ENCODE data around the gene SYNM.

Gene SYNM

GRCh38 chr15:99140590-99140989 is 35.7 kb downstream of the SYNM start:
- DNase-seq (ENCODE audit: low read depth in 3 of 3) = no peak

GRCh38 chr15:99141943-99142342 is 37.1 kb downstream of the SYNM start:
- no peak for DNase-seq (ENCODE audit: low read depth in 3 of 3)

GRCh38 chr15:99142562-99142961 is 37.7 kb downstream of the SYNM start:
- no peak for DNase-seq (ENCODE audit: low read depth in 3 of 3)

DNA sequence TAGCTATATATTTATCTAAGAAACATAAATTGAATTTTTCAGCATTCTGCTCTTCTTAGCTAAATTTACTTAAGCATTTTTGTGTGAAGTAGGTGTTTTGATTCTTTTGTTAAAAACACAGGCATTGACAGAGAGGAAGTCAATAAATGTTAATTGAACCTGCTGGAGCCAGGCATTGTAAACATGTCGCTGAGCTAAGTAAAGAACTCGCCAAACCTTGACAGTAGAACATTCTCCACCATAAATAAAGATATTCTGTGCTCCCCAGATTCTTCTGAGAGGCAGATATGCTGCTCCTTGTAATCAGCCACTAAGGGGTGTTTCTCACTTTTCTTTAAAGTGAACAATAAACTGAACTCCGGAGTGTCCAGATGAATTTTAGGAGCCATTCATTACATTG is 38.4 kb downstream of the SYNM start:
- no peak for DNase-seq (ENCODE audit: low read depth in 3 of 3)

DNA sequence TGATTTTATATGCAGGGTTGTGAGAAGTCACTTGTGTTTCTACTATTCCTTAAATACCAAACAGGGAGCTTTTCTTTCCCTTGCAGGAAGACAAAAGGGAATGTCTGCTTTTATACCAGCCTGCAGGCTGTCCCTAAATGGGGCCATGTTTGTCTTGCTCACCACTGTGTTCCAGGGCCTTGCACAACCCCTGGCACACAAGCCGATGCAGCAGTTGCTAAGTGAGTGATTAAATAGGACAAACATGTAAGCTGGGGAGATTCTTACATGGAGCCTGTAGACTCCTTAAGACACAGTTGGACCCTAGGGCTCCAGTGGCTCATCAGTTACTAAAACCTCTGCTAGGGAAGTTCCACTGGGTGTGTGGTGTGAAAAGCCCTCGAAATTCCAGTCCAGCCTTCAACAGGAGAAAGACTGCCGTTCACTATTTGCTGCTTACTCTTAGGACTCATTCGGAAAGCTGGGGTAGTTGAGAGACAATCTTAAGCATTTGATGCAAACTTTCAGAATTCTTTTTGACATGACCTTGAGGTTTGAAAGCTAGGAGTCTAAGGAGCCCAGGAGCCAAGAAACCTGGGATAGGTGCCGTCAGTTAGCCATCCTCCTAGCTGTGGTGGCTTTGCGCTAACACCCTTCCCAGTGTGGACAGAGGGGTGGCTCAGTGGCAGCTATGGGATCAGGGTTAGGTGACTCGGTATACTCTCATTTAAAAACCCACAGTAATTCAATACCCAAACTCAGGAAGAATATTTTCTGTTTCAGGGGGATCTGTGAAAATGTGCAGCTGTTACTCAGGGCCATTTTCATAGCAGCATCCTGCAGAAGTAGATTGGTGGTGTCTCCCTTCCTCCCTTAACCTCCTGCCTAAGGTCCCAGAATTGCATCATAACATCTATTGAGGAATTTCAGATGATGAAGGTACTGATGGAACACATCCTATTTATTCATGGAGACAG is 39.1 kb downstream of the SYNM start:
- no peak for DNase-seq (ENCODE audit: low read depth in 3 of 3)

DNA sequence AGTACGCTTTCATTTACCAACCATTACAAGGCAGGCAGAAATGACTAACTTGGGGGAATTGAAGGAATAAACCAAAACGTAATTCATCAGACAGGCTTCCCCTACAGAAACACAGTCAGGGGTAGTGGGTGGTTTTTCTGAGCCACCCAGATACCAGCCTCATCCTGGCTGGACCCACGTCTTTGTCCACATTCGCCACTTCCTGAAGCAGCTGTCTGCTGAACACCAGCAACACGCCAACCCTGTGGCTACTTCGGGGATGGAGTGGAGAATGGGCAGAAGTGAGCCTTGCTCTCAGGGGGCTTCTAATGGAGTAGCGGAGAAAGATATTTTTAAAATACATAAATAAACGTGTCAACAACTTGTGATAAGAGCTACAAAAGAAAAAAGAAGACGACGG is 40.1 kb downstream of the SYNM start:
- no peak for DNase-seq (ENCODE audit: low read depth in 3 of 3)

DNA sequence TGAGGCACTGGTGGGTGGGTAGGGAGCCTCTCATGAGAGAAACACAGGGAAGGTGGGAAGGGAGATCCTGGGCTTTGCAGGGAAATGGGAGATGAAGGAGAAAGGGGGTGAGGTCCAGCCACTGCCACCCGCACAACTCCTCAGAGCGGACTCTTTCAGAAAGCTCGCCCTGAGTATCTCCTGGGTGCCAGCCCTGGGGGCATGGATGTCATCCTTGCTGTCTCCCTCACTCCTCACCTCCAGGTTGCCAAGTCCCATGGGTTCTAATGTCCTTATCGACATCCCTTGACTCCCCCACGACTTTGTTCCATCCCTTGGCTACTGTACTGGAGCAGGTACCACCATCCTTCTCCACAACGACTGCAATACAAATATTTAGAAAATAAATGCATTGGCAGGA is 40.9 kb downstream of the SYNM start:
- no peak for DNase-seq (ENCODE audit: low read depth in 3 of 3)

DNA sequence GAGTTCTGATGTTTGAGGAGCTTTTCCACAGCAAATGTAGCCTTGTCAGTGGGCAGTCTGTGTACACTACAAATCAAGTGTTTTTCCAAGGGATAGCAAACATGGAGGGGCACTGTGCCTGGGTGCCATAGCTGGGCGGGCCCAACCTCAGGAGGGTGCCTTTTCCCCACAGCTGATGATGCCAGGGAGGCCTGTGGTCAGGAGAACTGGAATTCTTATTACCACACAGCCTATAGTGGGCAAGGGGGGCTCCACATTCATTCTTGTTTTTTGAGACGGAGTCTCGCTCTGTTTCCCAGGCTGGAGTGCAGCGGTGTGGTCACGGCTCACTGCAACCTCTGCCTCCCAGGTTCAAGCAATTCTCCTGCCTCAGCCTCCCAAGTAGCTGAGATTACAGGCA is 41.8 kb downstream of the SYNM start:
- DNase-seq (ENCODE audit: low read depth in 3 of 3) = no peak

GRCh38 chr15:99148851-99149276 is 44.0 kb downstream of the SYNM start:
- DNase-seq (ENCODE audit: low read depth in 3 of 3) = no peak

GRCh38 chr15:99149366-99149765 is 44.5 kb downstream of the SYNM start:
- no peak for DNase-seq (ENCODE audit: low read depth in 3 of 3)

DNA sequence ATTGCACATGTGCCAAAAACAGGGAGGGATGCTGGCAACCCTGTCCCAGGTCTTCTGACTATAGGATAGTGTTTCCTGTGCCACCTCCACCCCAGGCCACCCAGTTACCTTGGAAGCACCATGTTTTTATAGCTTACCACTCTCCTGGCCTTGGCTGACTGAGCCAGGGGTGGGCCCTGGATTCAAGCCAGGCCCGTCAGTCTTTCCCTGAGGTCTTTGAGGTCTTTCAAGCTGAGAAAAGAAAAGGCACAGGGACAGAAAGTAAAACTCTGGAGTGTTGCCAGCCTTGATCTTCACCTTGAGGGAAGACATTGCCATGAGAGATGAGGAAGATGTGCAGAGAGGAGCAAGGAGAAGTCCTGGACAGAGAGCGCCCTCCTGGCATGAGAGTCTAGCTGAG is 46.3 kb downstream of the SYNM start:
- DNase-seq (ENCODE audit: low read depth in 3 of 3) = no peak

GRCh38 chr15:99153026-99153535 is 48.2 kb downstream of the SYNM start:
- no peak for DNase-seq (ENCODE audit: low read depth in 3 of 3)

DNA sequence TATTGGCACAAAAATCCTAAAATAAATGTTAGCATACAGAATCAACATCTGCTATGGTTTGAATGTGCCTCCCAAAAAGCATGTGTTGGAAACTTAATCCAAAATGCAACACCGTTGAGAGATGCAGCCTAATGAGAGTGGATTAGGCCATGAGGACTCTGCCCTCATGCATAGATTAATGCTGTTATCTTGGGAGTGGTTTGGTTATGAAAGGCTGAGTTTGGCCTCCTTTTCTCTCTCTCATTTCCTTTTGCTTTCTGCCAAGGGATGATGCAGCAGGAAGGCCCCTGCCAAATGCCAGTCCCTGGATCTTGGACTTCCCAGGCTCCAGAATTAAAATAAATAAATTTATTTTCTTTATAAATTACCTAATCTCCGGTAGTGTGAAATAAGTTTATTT is 49.4 kb downstream of the SYNM start:
- DNase-seq (ENCODE audit: low read depth in 3 of 3) = no peak

GRCh38 chr15:99155961-99156443 is 51.1 kb downstream of the SYNM start:
- no peak for DNase-seq (ENCODE audit: low read depth in 3 of 3)

GRCh38 chr15:99157456-99157855 is 52.6 kb downstream of the SYNM start:
- DNase-seq (ENCODE audit: low read depth in 3 of 3) = no peak

- DNase-seq (ENCODE audit: low read depth in 3 of 3) = no peak
Observed at GRCh38 chr15:99158626-99159412, 53.9 kb downstream of the SYNM start.

DNA sequence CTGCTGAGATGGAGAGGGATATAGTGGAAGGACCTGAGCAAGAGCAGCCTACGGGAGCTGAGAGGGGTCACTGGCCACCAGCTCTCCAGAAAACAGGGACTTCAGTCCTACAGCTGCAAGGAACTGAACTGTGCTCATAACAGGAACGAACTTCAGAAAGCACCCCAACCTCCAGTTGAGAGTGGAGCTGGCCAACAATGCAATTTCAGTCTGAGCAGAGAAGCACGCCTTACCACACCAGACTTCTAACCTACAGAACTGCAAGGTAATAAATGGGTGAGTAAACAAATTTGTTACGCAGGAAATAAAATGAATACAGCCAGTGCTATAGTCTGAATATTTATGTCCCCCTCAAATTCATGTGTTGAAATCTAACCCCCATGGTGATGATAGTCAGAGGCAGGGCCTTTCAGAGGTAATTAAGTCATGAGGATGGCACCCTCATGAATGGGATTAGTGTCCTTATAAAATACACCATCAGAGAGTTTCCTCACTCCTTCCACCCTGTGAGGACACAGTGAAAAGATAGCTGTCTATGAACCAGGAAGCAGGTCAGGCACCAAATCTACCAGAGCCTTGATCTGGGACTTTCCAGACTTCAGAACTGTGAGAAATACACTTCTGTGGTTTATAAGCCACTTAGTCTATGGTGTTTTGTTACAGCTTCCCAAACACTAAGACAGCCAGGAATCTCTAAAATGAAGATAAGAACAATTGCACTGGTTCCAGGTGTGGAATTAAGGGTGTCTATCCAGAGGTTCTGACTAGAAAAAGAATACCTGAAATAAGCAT is 58.6 kb downstream of the SYNM start:
- DNase-seq (ENCODE audit: low read depth in 3 of 3) = no peak

DNA sequence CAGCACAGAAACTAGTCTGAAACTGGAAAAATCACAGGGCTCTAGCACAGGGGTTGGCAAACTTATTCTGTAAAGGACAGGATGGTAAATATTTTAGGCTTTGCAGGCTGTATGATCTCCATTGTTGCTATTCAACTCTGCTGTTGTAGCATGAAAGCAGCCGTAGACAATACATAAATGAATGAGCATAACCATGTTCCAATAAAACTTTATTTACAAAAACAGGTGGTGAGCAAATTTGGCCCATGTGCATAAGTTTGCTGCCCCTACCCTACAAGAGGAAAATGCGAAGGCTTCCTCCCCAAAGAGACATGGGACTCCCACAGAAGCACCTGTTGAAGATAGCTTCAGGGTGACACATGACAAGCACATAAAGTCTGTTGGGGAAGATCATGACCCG is 59.2 kb downstream of the SYNM start:
- DNase-seq (ENCODE audit: low read depth in 3 of 3) = no peak

DNA sequence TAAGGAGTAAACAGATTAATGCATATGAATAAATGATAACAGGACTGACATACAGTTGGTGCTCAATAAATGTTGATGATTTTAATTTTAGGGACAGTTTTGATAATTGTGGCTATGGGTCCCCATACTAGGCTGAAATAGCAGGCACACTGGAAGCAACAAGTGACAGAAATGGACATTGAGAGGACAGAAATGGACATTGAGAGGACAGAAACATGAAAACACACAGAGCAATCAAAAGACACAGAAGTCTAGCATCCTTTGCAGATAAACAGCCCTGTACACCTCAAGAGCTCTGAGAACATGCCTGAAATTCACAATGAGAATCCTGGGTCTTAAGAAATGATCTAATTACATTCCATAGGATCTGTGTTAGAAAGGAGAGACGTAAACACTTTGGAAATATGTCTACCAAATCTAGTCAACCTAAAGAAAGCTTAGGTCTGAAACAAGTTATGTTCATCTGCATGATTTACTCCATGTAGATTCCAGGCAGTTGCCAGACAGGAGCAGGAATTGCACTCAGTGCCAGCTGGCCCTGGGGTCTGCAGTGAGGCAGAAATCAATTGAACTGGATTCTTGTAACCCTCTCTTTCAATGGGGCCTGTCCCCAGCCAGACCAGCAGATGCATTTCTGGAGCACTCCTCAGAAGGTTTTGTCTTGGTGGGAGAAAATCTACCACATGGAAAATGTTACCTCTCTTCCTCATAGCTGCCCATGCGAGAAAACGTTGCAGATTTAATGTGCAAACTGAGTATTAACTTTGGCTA is 60.3 kb downstream of the SYNM start:
- DNase-seq (ENCODE audit: low read depth in 3 of 3) = no peak

DNA sequence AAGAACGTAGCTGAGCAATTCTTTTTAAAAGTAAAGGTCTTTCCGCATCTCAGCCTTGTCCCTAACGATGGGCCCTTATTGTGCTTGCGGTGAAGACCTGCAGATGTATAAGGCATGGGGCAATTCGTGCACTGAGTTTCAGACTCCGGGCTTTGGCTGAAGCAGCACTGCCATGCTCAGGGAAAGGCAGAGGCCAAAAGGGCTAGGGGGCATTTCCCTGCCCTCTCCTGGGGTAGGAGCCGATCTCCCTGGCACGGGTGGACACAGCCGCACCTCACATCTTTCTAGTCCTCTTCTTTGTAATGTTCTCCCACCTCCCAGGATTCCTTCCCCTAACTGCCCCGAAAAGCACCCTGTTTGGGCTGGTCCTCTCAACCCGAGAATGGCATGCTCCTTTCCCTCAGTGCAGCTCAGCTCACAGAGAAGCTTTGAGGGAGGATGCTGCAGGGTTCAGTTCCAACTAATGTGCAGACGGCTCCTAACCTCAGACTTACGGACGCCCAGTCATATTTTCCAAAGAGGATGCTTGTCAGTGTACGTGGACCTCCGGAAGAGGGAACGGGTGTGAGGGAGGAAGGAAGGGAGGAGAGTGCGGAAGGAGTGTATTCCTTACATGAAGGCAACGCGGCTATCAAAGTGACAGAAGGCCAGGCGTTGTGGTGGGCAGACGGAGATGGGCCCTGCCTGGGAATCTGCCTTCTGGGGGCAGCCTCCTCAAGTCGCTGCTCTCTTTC is 61.2 kb downstream of the SYNM start:
- DNase-seq (ENCODE audit: low read depth in 3 of 3) = no peak

All from stimulated activated CD4-positive, alpha-beta T cell treated with anti-CD3 and anti-CD28 coated beads, TNF-alpha, amount 100 ng/mL, for 4 hours (primary cell).